ENCODE data around the gene BRI3.

GRCh38 chr7:98329791-98330373, 48.4 kb downstream of the BRI3 start:
- TF ChIP-seq, protein P1, sequence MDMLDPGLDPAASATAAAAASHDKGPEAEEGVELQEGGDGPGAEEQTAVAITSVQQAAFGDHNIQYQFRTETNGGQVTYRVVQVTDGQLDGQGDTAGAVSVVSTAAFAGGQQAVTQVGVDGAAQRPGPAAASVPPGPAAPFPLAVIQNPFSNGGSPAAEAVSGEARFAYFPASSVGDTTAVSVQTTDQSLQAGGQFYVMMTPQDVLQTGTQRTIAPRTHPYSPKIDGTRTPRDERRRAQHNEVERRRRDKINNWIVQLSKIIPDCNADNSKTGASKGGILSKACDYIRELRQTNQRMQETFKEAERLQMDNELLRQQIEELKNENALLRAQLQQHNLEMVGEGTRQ (IDR thresholded peaks at IDR 0.05; ENCODE audit: borderline replicate concordance, low read depth, low read length), result no peak
- no peak for TF ChIP-seq STAT1 (conservative IDR thresholded peaks at IDR 0.05)
- TF ChIP-seq, protein P2, sequence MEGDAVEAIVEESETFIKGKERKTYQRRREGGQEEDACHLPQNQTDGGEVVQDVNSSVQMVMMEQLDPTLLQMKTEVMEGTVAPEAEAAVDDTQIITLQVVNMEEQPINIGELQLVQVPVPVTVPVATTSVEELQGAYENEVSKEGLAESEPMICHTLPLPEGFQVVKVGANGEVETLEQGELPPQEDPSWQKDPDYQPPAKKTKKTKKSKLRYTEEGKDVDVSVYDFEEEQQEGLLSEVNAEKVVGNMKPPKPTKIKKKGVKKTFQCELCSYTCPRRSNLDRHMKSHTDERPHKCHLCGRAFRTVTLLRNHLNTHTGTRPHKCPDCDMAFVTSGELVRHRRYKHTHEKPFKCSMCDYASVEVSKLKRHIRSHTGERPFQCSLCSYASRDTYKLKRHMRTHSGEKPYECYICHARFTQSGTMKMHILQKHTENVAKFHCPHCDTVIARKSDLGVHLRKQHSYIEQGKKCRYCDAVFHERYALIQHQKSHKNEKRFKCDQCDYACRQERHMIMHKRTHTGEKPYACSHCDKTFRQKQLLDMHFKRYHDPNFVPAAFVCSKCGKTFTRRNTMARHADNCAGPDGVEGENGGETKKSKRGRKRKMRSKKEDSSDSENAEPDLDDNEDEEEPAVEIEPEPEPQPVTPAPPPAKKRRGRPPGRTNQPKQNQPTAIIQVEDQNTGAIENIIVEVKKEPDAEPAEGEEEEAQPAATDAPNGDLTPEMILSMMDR (IDR thresholded peaks at IDR 0.05 in 2 of 3, conservative IDR thresholded peaks at IDR 0.05 in 1 of 3; ENCODE audit: control insufficient read depth in 2 of 3, extremely low read depth in 1 of 3, insufficient read depth in 1 of 3, low read depth in 3 of 3, low read length in 3 of 3), result no peak
- TF ChIP-seq, protein P3, sequence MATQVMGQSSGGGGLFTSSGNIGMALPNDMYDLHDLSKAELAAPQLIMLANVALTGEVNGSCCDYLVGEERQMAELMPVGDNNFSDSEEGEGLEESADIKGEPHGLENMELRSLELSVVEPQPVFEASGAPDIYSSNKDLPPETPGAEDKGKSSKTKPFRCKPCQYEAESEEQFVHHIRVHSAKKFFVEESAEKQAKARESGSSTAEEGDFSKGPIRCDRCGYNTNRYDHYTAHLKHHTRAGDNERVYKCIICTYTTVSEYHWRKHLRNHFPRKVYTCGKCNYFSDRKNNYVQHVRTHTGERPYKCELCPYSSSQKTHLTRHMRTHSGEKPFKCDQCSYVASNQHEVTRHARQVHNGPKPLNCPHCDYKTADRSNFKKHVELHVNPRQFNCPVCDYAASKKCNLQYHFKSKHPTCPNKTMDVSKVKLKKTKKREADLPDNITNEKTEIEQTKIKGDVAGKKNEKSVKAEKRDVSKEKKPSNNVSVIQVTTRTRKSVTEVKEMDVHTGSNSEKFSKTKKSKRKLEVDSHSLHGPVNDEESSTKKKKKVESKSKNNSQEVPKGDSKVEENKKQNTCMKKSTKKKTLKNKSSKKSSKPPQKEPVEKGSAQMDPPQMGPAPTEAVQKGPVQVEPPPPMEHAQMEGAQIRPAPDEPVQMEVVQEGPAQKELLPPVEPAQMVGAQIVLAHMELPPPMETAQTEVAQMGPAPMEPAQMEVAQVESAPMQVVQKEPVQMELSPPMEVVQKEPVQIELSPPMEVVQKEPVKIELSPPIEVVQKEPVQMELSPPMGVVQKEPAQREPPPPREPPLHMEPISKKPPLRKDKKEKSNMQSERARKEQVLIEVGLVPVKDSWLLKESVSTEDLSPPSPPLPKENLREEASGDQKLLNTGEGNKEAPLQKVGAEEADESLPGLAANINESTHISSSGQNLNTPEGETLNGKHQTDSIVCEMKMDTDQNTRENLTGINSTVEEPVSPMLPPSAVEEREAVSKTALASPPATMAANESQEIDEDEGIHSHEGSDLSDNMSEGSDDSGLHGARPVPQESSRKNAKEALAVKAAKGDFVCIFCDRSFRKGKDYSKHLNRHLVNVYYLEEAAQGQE (IDR thresholded peaks at IDR 0.05; ENCODE audit: low read depth, low read length), result no peak

Measured in GM12878 (cell line).